ENCODE measurements around the gene EPHB1.
A peak's percentile ranks its signal among the peaks of the same experiment; 100 is the strongest.

EPHB1 gene

GRCh38 chr3:135178566-135178965, 383.5 kb downstream of the EPHB1 start:
- H3K27ac ChIP-seq (ENCODE audit: low read depth, low read length): no peak overlapping the region
- WGBS (ENCODE audit: extremely low coverage, insufficient coverage, low lambda C conversion rate): no CpG with 5 or more reads among the region's 2 CpGs

GRCh38 chr3:135181408-135181807, 386.3 kb downstream of the EPHB1 start:
- Histone ChIP-seq H3K9ac (ENCODE audit: low read length) (no peak overlapping the region), H2BK15ac (replicated peaks; ENCODE audit: low read depth) (no peak overlapping the region), H3K4me1 (ENCODE audit: control insufficient read depth, low read depth, low read length) (no peaks in the 10 kb centered on the region), H2AK5ac (ENCODE audit: low read length) (no peak overlapping the region), H3K27me3 (ENCODE audit: insufficient read depth, low read length, poor library complexity) (no peaks in the 10 kb centered on the region), H2BK120ac (ENCODE audit: low read depth, low read length) (no peak overlapping the region), H3K27ac (ENCODE audit: low read depth, low read length) (no peak overlapping the region), H4K5ac (ENCODE audit: low read length) (no peak overlapping the region), H3K4ac (ENCODE audit: low read depth, low read length) (no peak overlapping the region), H4K8ac (ENCODE audit: low read depth, low read length) (no peak overlapping the region), H3K79me2 (ENCODE audit: control insufficient read depth, insufficient read depth, low read length) (no peaks in the 10 kb centered on the region), H2BK5ac (ENCODE audit: low read length) (no peak overlapping the region), H3K4me2 (ENCODE audit: low read length) (no peak overlapping the region), H3K79me1 (ENCODE audit: low read length) (no peaks in the 10 kb centered on the region), H3K4me3 (ENCODE audit: low read length) (no peak overlapping the region), H3K18ac (ENCODE audit: low read length) (no peak overlapping the region), H3K56ac (ENCODE audit: low read length) (no peak overlapping the region), H3K23ac (ENCODE audit: low read length) (no peak overlapping the region), H3K36me3 (ENCODE audit: control insufficient read depth, insufficient read depth, low read length) (no peaks in the 10 kb centered on the region)
- no CpG with 5 or more reads among the region's 3 CpGs for WGBS (ENCODE audit: extremely low coverage, insufficient coverage, low lambda C conversion rate)
- no peak for DNase-seq

More at GRCh38 chr3:135178566-135178965, 383.5 kb downstream of the EPHB1 start:
- no peaks in the 10 kb centered on the region for H3K79me2 ChIP-seq (ENCODE audit: control insufficient read depth, insufficient read depth, low read length)
- H3K36me3 ChIP-seq (ENCODE audit: control insufficient read depth, insufficient read depth, low read length): no peaks in the 10 kb centered on the region
- no peak overlapping the region for H2BK15ac ChIP-seq (replicated peaks; ENCODE audit: low read depth)
- H2BK5ac ChIP-seq (ENCODE audit: low read length): no peak overlapping the region
- H3K79me1 ChIP-seq (ENCODE audit: low read length): no peaks in the 10 kb centered on the region
- no peak overlapping the region for H3K18ac ChIP-seq (ENCODE audit: low read length)
- no peaks in the 10 kb centered on the region for H3K4me1 ChIP-seq (ENCODE audit: control insufficient read depth, low read depth, low read length)
- H3K4ac ChIP-seq (ENCODE audit: low read depth, low read length): no peak overlapping the region
- no peak overlapping the region for H3K9ac ChIP-seq (ENCODE audit: low read length)
- H2BK120ac ChIP-seq (ENCODE audit: low read depth, low read length): no peak overlapping the region
- H3K27me3 ChIP-seq (ENCODE audit: insufficient read depth, low read length, poor library complexity): no peaks in the 10 kb centered on the region
- H4K5ac ChIP-seq (ENCODE audit: low read length): no peak overlapping the region
- H3K23ac ChIP-seq (ENCODE audit: low read length): no peak overlapping the region
- DNase-seq: no peak
- no peak overlapping the region for H3K56ac ChIP-seq (ENCODE audit: low read length)
- H3K4me3 ChIP-seq (ENCODE audit: low read length): no peak overlapping the region
- H3K4me2 ChIP-seq (ENCODE audit: low read length): no peak overlapping the region
- no peak overlapping the region for H2AK5ac ChIP-seq (ENCODE audit: low read length)
- H4K8ac ChIP-seq (ENCODE audit: low read depth, low read length): no peak overlapping the region

- no peak overlapping the region for H3K4me2 ChIP-seq (ENCODE audit: low read length)
- H3K27ac ChIP-seq (ENCODE audit: low read depth, low read length): no peak overlapping the region
- H3K56ac ChIP-seq (ENCODE audit: low read length): no peak overlapping the region
- H2AK5ac ChIP-seq (ENCODE audit: low read length): no peak overlapping the region
- no peak overlapping the region for H4K5ac ChIP-seq (ENCODE audit: low read length)
- no CpG with 5 or more reads among the region's 3 CpGs for WGBS (ENCODE audit: extremely low coverage, insufficient coverage, low lambda C conversion rate)
- no peaks in the 10 kb centered on the region for H3K27me3 ChIP-seq (ENCODE audit: insufficient read depth, low read length, poor library complexity)
- H3K4me3 ChIP-seq (ENCODE audit: low read length): no peak overlapping the region
- no peaks in the 10 kb centered on the region for H3K36me3 ChIP-seq (ENCODE audit: control insufficient read depth, insufficient read depth, low read length)
- H3K79me1 ChIP-seq (ENCODE audit: low read length): no peaks in the 10 kb centered on the region
- H3K4me1 ChIP-seq (ENCODE audit: control insufficient read depth, low read depth, low read length): no peaks in the 10 kb centered on the region
- DNase-seq: no peak
- no peak overlapping the region for H2BK15ac ChIP-seq (replicated peaks; ENCODE audit: low read depth)
- no peak overlapping the region for H4K8ac ChIP-seq (ENCODE audit: low read depth, low read length)
- no peak overlapping the region for H3K4ac ChIP-seq (ENCODE audit: low read depth, low read length)
- no peak overlapping the region for H3K9ac ChIP-seq (ENCODE audit: low read length)
- H2BK5ac ChIP-seq (ENCODE audit: low read length): no peak overlapping the region
- H3K79me2 ChIP-seq (ENCODE audit: control insufficient read depth, insufficient read depth, low read length): no peaks in the 10 kb centered on the region
- no peak overlapping the region for H2BK120ac ChIP-seq (ENCODE audit: low read depth, low read length)
- H3K23ac ChIP-seq (ENCODE audit: low read length): no peak overlapping the region
- no peak overlapping the region for H3K18ac ChIP-seq (ENCODE audit: low read length)
These were observed 387.4 kb downstream of the EPHB1 start for GRCh38 chr3:135182364-135182998.

- no peaks in the 10 kb centered on the region for H3K4me1 ChIP-seq (ENCODE audit: control insufficient read depth, low read depth, low read length)
- no peaks in the 10 kb centered on the region for H3K27me3 ChIP-seq (ENCODE audit: insufficient read depth, low read length, poor library complexity)
- no peaks in the 10 kb centered on the region for H3K79me2 ChIP-seq (ENCODE audit: control insufficient read depth, insufficient read depth, low read length)
- no peak for DNase-seq
- no peak overlapping the region for H3K4me3 ChIP-seq (ENCODE audit: low read length)
- no peak overlapping the region for H3K56ac ChIP-seq (ENCODE audit: low read length)
- H3K27ac ChIP-seq (ENCODE audit: low read depth, low read length): no peak overlapping the region
- no peaks in the 10 kb centered on the region for H3K36me3 ChIP-seq (ENCODE audit: control insufficient read depth, insufficient read depth, low read length)
- no peak overlapping the region for H3K23ac ChIP-seq (ENCODE audit: low read length)
- H2BK15ac ChIP-seq (replicated peaks; ENCODE audit: low read depth): no peak overlapping the region
- no peak overlapping the region for H3K9ac ChIP-seq (ENCODE audit: low read length)
- no peak overlapping the region for H2BK5ac ChIP-seq (ENCODE audit: low read length)
- no CpG with 5 or more reads among the region's 2 CpGs for WGBS (ENCODE audit: extremely low coverage, insufficient coverage, low lambda C conversion rate)
- no peak overlapping the region for H3K18ac ChIP-seq (ENCODE audit: low read length)
- no peak overlapping the region for H4K8ac ChIP-seq (ENCODE audit: low read depth, low read length)
- no peak overlapping the region for H3K4ac ChIP-seq (ENCODE audit: low read depth, low read length)
- no peak overlapping the region for H3K4me2 ChIP-seq (ENCODE audit: low read length)
- no peak overlapping the region for H4K5ac ChIP-seq (ENCODE audit: low read length)
- no peak overlapping the region for H2AK5ac ChIP-seq (ENCODE audit: low read length)
- H2BK120ac ChIP-seq (ENCODE audit: low read depth, low read length): no peak overlapping the region
- no peaks in the 10 kb centered on the region for H3K79me1 ChIP-seq (ENCODE audit: low read length)
These were observed 395.6 kb downstream of the EPHB1 start for GRCh38 chr3:135190658-135191057.

- no peaks in the 10 kb centered on the region for H3K36me3 ChIP-seq (ENCODE audit: control insufficient read depth, insufficient read depth, low read length)
- no peak overlapping the region for H2BK120ac ChIP-seq (ENCODE audit: low read depth, low read length)
- H2AK5ac ChIP-seq (ENCODE audit: low read length): no peak overlapping the region
- no peaks in the 10 kb centered on the region for H3K27me3 ChIP-seq (ENCODE audit: insufficient read depth, low read length, poor library complexity)
- no peak overlapping the region for H3K4ac ChIP-seq (ENCODE audit: low read depth, low read length)
- no peaks in the 10 kb centered on the region for H3K79me2 ChIP-seq (ENCODE audit: control insufficient read depth, insufficient read depth, low read length)
- no peak overlapping the region for H4K5ac ChIP-seq (ENCODE audit: low read length)
- no peak overlapping the region for H3K9ac ChIP-seq (ENCODE audit: low read length)
- H2BK15ac ChIP-seq (replicated peaks; ENCODE audit: low read depth): no peak overlapping the region
- H3K4me3 ChIP-seq (ENCODE audit: low read length): no peak overlapping the region
- H3K27ac ChIP-seq (ENCODE audit: low read depth, low read length): no peak overlapping the region
- DNase-seq: peak; percentile 16
- H3K79me1 ChIP-seq (ENCODE audit: low read length): no peaks in the 10 kb centered on the region
- H3K4me2 ChIP-seq (ENCODE audit: low read length): no peak overlapping the region
- no peak overlapping the region for H2BK5ac ChIP-seq (ENCODE audit: low read length)
- H3K18ac ChIP-seq (ENCODE audit: low read length): no peak overlapping the region
- no CpG with 5 or more reads among the region's 4 CpGs for WGBS (ENCODE audit: extremely low coverage, insufficient coverage, low lambda C conversion rate)
- no peaks in the 10 kb centered on the region for H3K4me1 ChIP-seq (ENCODE audit: control insufficient read depth, low read depth, low read length)
- no peak overlapping the region for H4K8ac ChIP-seq (ENCODE audit: low read depth, low read length)
- no peak overlapping the region for H3K23ac ChIP-seq (ENCODE audit: low read length)
- H3K56ac ChIP-seq (ENCODE audit: low read length): no peak overlapping the region
These were observed 396.6 kb downstream of the EPHB1 start for GRCh38 chr3:135191708-135192107.

GRCh38 chr3:135192929-135193328, 397.9 kb downstream of the EPHB1 start:
- Histone ChIP-seq H3K4me2 (ENCODE audit: low read length) (no peak overlapping the region), H3K56ac (ENCODE audit: low read length) (no peak overlapping the region), H3K27me3 (ENCODE audit: insufficient read depth, low read length, poor library complexity) (no peaks in the 10 kb centered on the region), H3K4ac (ENCODE audit: low read depth, low read length) (no peak overlapping the region), H3K36me3 (ENCODE audit: control insufficient read depth, insufficient read depth, low read length) (no peaks in the 10 kb centered on the region), H2AK5ac (ENCODE audit: low read length) (no peak overlapping the region), H3K23ac (ENCODE audit: low read length) (no peak overlapping the region), H3K27ac (ENCODE audit: low read depth, low read length) (no peak overlapping the region), H2BK15ac (replicated peaks; ENCODE audit: low read depth) (no peak overlapping the region), H2BK5ac (ENCODE audit: low read length) (no peak overlapping the region), H4K5ac (ENCODE audit: low read length) (no peak overlapping the region), H4K8ac (ENCODE audit: low read depth, low read length) (no peak overlapping the region), H3K4me3 (ENCODE audit: low read length) (no peak overlapping the region), H3K4me1 (ENCODE audit: control insufficient read depth, low read depth, low read length) (no peaks in the 10 kb centered on the region), H3K18ac (ENCODE audit: low read length) (no peak overlapping the region), H3K79me2 (ENCODE audit: control insufficient read depth, insufficient read depth, low read length) (no peaks in the 10 kb centered on the region), H3K79me1 (ENCODE audit: low read length) (no peaks in the 10 kb centered on the region), H3K9ac (ENCODE audit: low read length) (no peak overlapping the region), H2BK120ac (ENCODE audit: low read depth, low read length) (no peak overlapping the region)
- no peak for DNase-seq
- WGBS (ENCODE audit: extremely low coverage, insufficient coverage, low lambda C conversion rate): no CpG with 5 or more reads among the region's 3 CpGs

Measured in mesendoderm (in vitro differentiated cells).